SJSA1 (cell line): ENCODE data around the gene KCNS1. TPM values are rescaled to one million over a fixed set of nuclear protein-coding genes. Genes with fewer than 3 reads are reported as not detected.
"Not testable (repeated sequence)": the region's sequence is repeated elsewhere in the genome, so short reads cannot be mapped to it uniquely, and the experiment has no call there.

Experiments
- DNase-seq, 2 experiments: peaks; one replicate each; pipeline ENCODE4 v3.0.0-alpha.2; 2015 to 2020; ENCODE audit warnings: low spot score in 2 of 2, low read depth in 1 of 2
- H3K27ac ChIP-seq: fragments of 250-450 bp; sonication (Bioruptor Pico); 2 replicates; pipeline ENCODE4 v1.5.1; 2020; ENCODE audit warnings: mild to moderate bottlenecking, moderate library complexity
- H3K27me3 ChIP-seq: fragments of 250-450 bp; sonication (Bioruptor Pico); replicated peaks from 2 replicates; pipeline ENCODE4 v1.5.1; 2020; ENCODE audit warnings: mild to moderate bottlenecking, moderate library complexity
- H3K36me3 ChIP-seq: fragments of 250-450 bp; sonication (Bioruptor Pico); 2 replicates; pipeline ENCODE4 v1.5.1; 2020; ENCODE audit warnings: mild to moderate bottlenecking
- H3K4me1 ChIP-seq: fragments of 250-450 bp; sonication (Bioruptor Pico); replicated peaks from 2 replicates; pipeline ENCODE4 v1.6.1; 2021; ENCODE audit warnings: mild to moderate bottlenecking
- H3K4me3 ChIP-seq: fragments of 250-450 bp; sonication (Bioruptor Pico); 2 replicates; pipeline ENCODE4 v1.5.1; 2020; ENCODE audit warnings: mild to moderate bottlenecking
- H3K9me3 ChIP-seq: fragments of 250-450 bp; sonication (Bioruptor Pico); replicated peaks from 2 replicates; pipeline ENCODE4 v1.5.1; 2020; ENCODE audit warnings: mild to moderate bottlenecking
- total RNA-seq: library from RNA; depleted of rRNA; stranded (reverse); fragments of >200 nt; shearing (Covaris generic); gene quantifications from 2 replicates; pipeline ENCODE4 v1.2.3, GENCODE V29; 2014; rRNA removed

The KCNS1 gene
- total RNA-seq, result not detected in 2 replicates

- DNase-seq, result no peak
- H3K4me1 ChIP-seq, result peaks cover 17% of the 10 kb centered on the region
- H3K9me3 ChIP-seq, result no peaks in the 10 kb centered on the region
- no peak within 1 kb of the TSS for H3K4me3 ChIP-seq
- no peak within 1 kb of the TSS for H3K27ac ChIP-seq
- H3K27me3 ChIP-seq, result no peaks in the 10 kb centered on the region
- H3K36me3 ChIP-seq, result no peaks in the 10 kb centered on the region
These were observed at the start of gene KCNS1 for GRCh38 chr20:45100563-45101245. Gene KCNS1 (minus strand): TSS chr20:45101127. CDS start chr20:45099236, 1,891 bp downstream.

- Histone ChIP-seq H3K36me3 (no peaks in the 10 kb centered on the region), H3K4me1 (no peaks in the 10 kb centered on the region), H3K9me3 (no peaks in the 10 kb centered on the region), H3K4me3 (no peak overlapping the region), H3K27me3 (peaks cover 29% of the 10 kb centered on the region), H3K27ac (no peak overlapping the region)
- no peak for DNase-seq
These were observed 48.1 kb upstream of the KCNS1 start for GRCh38 chr20:45149062-45149461.

- Histone ChIP-seq H3K9me3 (no peaks in the 10 kb centered on the region), H3K27ac (no peak overlapping the region), H3K4me3 (no peak overlapping the region), H3K36me3 (no peaks in the 10 kb centered on the region), H3K27me3 (peaks cover 14% of the 10 kb centered on the region), H3K4me1 (no peaks in the 10 kb centered on the region)
- DNase-seq, result no peak
These were observed 39.9 kb upstream of the KCNS1 start for GRCh38 chr20:45140836-45141235.

- H3K9me3 ChIP-seq, H3K27ac ChIP-seq, DNase-seq, H3K4me3 ChIP-seq, H3K4me1 ChIP-seq, H3K36me3 ChIP-seq: not testable (repeated sequence)
- H3K27me3 ChIP-seq, result peaks cover 10% of the 10 kb centered on the region; the same call in 1 of the 2 replicates
These were observed 38.9 kb upstream of the KCNS1 start for GRCh38 chr20:45139733-45140375.

- Histone ChIP-seq H3K36me3 (no peaks in the 10 kb centered on the region), H3K27ac (no peak overlapping the region), H3K4me1 (no peaks in the 10 kb centered on the region), H3K4me3 (no peak overlapping the region), H3K9me3 (no peaks in the 10 kb centered on the region), H3K27me3 (0 out of 2 replicates have a peak, but pooled peaks cover 5% of the 10 kb centered on the region)
- peak in 1 of 2 experiments; percentile 12 for DNase-seq
These were observed 37.8 kb upstream of the KCNS1 start for GRCh38 chr20:45138561-45139300.

- no peak for DNase-seq
These were observed 36.0 kb upstream of the KCNS1 start for GRCh38 chr20:45136911-45137310.

GRCh38 chr20:45128099-45128498 is 27.2 kb upstream of the KCNS1 start:
- Histone ChIP-seq H3K27ac (no peak overlapping the region), H3K9me3 (no peaks in the 10 kb centered on the region), H3K36me3 (no peaks in the 10 kb centered on the region), H3K4me1 (no peaks in the 10 kb centered on the region), H3K4me3 (no peak overlapping the region), H3K27me3 (peaks cover 8% of the 10 kb centered on the region)
- no peak for DNase-seq

More at GRCh38 chr20:45136911-45137310, 36.0 kb upstream of the KCNS1 start:
- Histone ChIP-seq H3K27me3 (peaks cover 5% of the 10 kb centered on the region; the same call in 1 of the 2 replicates), H3K4me3 (no peak overlapping the region), H3K36me3 (no peaks in the 10 kb centered on the region), H3K27ac (no peak overlapping the region), H3K4me1 (no peaks in the 10 kb centered on the region), H3K9me3 (no peaks in the 10 kb centered on the region)

- no peak for DNase-seq
- H3K4me1 ChIP-seq, result no peaks in the 10 kb centered on the region
- H3K27ac ChIP-seq, result no peak within 1 kb of the TSS
- no peak within 1 kb of the TSS for H3K4me3 ChIP-seq
- no peaks in the 10 kb centered on the region for H3K9me3 ChIP-seq
- H3K36me3 ChIP-seq, result no peaks in the 10 kb centered on the region
- H3K27me3 ChIP-seq, result peaks cover 11% of the 10 kb centered on the region
These were observed 23.4 kb upstream of the KCNS1 start, which contains the start of gene WFDC12 for GRCh38 chr20:45124365-45124764. Gene WFDC12 (minus strand): TSS chr20:45124465. CDS start chr20:45124447, 18 bp downstream.

GRCh38 chr20:45121388-45121787 is 20.5 kb upstream of the KCNS1 start:
- Histone ChIP-seq H3K27me3 (peaks cover 15% of the 10 kb centered on the region), H3K4me1 (no peaks in the 10 kb centered on the region), H3K4me3 (no peak overlapping the region), H3K36me3 (no peaks in the 10 kb centered on the region), H3K9me3 (no peaks in the 10 kb centered on the region), H3K27ac (no peak overlapping the region)
- no peak for DNase-seq

GRCh38 chr20:45119556-45120266 is 18.8 kb upstream of the KCNS1 start:
- Histone ChIP-seq H3K4me3 (no peak overlapping the region), H3K27ac (no peak overlapping the region), H3K4me1 (no peaks in the 10 kb centered on the region), H3K9me3 (no peaks in the 10 kb centered on the region), H3K27me3 (peaks cover 15% of the 10 kb centered on the region), H3K36me3 (no peaks in the 10 kb centered on the region)
- no peak for DNase-seq

- no peak for DNase-seq
- H3K27ac ChIP-seq, result no peak overlapping the region
- H3K9me3 ChIP-seq, result no peaks in the 10 kb centered on the region
- no peak overlapping the region for H3K4me3 ChIP-seq
- no peaks in the 10 kb centered on the region for H3K36me3 ChIP-seq
- H3K4me1 ChIP-seq, result no peaks in the 10 kb centered on the region
- peaks cover 15% of the 10 kb centered on the region for H3K27me3 ChIP-seq
These were observed 17.1 kb upstream of the KCNS1 start for GRCh38 chr20:45118028-45118427.

GRCh38 chr20:45117581-45117980 is 16.7 kb upstream of the KCNS1 start:
- H3K4me3 ChIP-seq, result no peak overlapping the region
- peaks cover 15% of the 10 kb centered on the region for H3K27me3 ChIP-seq
- no peak for DNase-seq
- H3K27ac ChIP-seq, result no peak overlapping the region
- H3K9me3 ChIP-seq, result no peaks in the 10 kb centered on the region
- H3K4me1 ChIP-seq, result no peaks in the 10 kb centered on the region
- H3K36me3 ChIP-seq, result no peaks in the 10 kb centered on the region

GRCh38 chr20:45115829-45116228 is 14.9 kb upstream of the KCNS1 start:
- Histone ChIP-seq H3K9me3 (no peaks in the 10 kb centered on the region), H3K27ac (no peak overlapping the region), H3K4me1 (no peaks in the 10 kb centered on the region), H3K4me3 (no peak overlapping the region), H3K36me3 (no peaks in the 10 kb centered on the region), H3K27me3 (peaks cover 15% of the 10 kb centered on the region; the same call in 1 of the 2 replicates)
- no peak for DNase-seq
